Measurements from ENCODE around the gene FBXO33. TPM values are rescaled to one million over a fixed set of nuclear protein-coding genes. Genes with fewer than 3 reads are reported as not detected.

FBXO33 gene
- polyA plus RNA-seq, 1 donor from 2014 or later, result 32.0 TPM

GRCh38 chr14:39434401-39434800, 2.2 kb upstream of the FBXO33 start:
- Histone ChIP-seq H2AFZ (ENCODE audit: low read depth, low read length) (no peak overlapping the region), H3K4me3 (ENCODE audit: low read length) (no peak overlapping the region), H3K36me3 (ENCODE audit: insufficient read depth, low read length) (no peaks in the 10 kb centered on the region), H3K9me2 (ENCODE audit: insufficient read depth, low read length) (no peaks in the 10 kb centered on the region), H4K20me1 (ENCODE audit: insufficient read depth) (peaks cover 5% of the 10 kb centered on the region), H3K27me3 (ENCODE audit: insufficient read depth, low read depth, low read length) (no peaks in the 10 kb centered on the region), H3K9ac (ENCODE audit: low read length) (no peak overlapping the region), H3F3A (ENCODE audit: insufficient read depth, low read length, poor library complexity, severe bottlenecking) (peaks cover 5% of the 10 kb centered on the region), H3K27ac (ENCODE audit: low read length) (no peak overlapping the region), H3K4me2 (ENCODE audit: low read length) (no peak overlapping the region), H3K9me3 (ENCODE audit: low read length) (no peaks in the 10 kb centered on the region), H3K79me2 (replicated peaks; ENCODE audit: insufficient read depth, low read length) (peaks cover 22% of the 10 kb centered on the region)
- TF ChIP-seq RAD21 (conservative IDR thresholded peaks at IDR 0.05) (no peak), CTCF (IDR thresholded peaks at IDR 0.05; ENCODE audit: poor library complexity, severe bottlenecking) (no peak), MXI1 (conservative IDR thresholded peaks at IDR 0.05; ENCODE audit: poor library complexity, severe bottlenecking) (no peak), EP300 (conservative IDR thresholded peaks at IDR 0.05; ENCODE audit: poor library complexity, severe bottlenecking) (no peak), SMC3 (conservative IDR thresholded peaks at IDR 0.05; ENCODE audit: poor library complexity) (no peak), EZH2 (IDR thresholded peaks at IDR 0.05; ENCODE audit: borderline replicate concordance, insufficient read depth, low read length, poor library complexity, severe bottlenecking) (no peak)
- TF ChIP-seq, protein P1, sequence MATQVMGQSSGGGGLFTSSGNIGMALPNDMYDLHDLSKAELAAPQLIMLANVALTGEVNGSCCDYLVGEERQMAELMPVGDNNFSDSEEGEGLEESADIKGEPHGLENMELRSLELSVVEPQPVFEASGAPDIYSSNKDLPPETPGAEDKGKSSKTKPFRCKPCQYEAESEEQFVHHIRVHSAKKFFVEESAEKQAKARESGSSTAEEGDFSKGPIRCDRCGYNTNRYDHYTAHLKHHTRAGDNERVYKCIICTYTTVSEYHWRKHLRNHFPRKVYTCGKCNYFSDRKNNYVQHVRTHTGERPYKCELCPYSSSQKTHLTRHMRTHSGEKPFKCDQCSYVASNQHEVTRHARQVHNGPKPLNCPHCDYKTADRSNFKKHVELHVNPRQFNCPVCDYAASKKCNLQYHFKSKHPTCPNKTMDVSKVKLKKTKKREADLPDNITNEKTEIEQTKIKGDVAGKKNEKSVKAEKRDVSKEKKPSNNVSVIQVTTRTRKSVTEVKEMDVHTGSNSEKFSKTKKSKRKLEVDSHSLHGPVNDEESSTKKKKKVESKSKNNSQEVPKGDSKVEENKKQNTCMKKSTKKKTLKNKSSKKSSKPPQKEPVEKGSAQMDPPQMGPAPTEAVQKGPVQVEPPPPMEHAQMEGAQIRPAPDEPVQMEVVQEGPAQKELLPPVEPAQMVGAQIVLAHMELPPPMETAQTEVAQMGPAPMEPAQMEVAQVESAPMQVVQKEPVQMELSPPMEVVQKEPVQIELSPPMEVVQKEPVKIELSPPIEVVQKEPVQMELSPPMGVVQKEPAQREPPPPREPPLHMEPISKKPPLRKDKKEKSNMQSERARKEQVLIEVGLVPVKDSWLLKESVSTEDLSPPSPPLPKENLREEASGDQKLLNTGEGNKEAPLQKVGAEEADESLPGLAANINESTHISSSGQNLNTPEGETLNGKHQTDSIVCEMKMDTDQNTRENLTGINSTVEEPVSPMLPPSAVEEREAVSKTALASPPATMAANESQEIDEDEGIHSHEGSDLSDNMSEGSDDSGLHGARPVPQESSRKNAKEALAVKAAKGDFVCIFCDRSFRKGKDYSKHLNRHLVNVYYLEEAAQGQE (IDR thresholded peaks at IDR 0.05; ENCODE audit: borderline replicate concordance), result no peak

DNA sequence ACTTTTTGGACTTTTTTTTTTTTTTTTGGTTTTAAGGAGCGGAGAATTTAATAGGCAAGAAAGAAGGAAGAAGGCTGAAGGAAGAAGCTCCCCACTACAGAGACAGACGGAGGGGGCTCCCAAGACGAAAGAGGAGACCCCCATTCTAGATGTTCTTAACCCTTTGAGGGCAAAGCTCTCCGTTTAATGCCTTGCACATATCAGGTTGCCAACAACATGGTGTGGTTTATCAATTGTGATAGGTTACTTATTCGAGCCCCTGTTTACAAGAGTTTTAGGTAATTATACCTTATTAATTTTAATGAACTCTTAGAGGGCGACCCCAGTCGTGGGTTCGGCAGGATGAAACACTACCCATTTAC, 1.2 kb upstream of the FBXO33 start:
- Histone ChIP-seq H3F3A (ENCODE audit: insufficient read depth, low read length, poor library complexity, severe bottlenecking) (peaks cover 5% of the 10 kb centered on the region), H3K27ac (ENCODE audit: low read length) (peak overlapping the region; percentile 86), H3K9ac (ENCODE audit: low read length) (peak overlapping the region; percentile 81), H3K9me3 (ENCODE audit: low read length) (no peaks in the 10 kb centered on the region), H3K9me2 (ENCODE audit: insufficient read depth, low read length) (no peaks in the 10 kb centered on the region), H3K27me3 (ENCODE audit: insufficient read depth, low read depth, low read length) (no peaks in the 10 kb centered on the region), H3K4me3 (ENCODE audit: low read length) (peak overlapping the region; percentile 79), H3K4me2 (ENCODE audit: low read length) (peak overlapping the region; percentile 98), H3K79me2 (replicated peaks; ENCODE audit: insufficient read depth, low read length) (peaks cover 31% of the 10 kb centered on the region), H2AFZ (ENCODE audit: low read depth, low read length) (peak overlapping the region; percentile 65), H4K20me1 (ENCODE audit: insufficient read depth) (peaks cover 8% of the 10 kb centered on the region), H3K36me3 (ENCODE audit: insufficient read depth, low read length) (no peaks in the 10 kb centered on the region)
- TF ChIP-seq TAF1 (IDR thresholded peaks at IDR 0.05; ENCODE audit: low read depth), result no peak
- TF ChIP-seq RAD21 (conservative IDR thresholded peaks at IDR 0.05), result no peak
- no peak for TF ChIP-seq SMC3 (conservative IDR thresholded peaks at IDR 0.05; ENCODE audit: poor library complexity)
- TF ChIP-seq EZH2 (IDR thresholded peaks at IDR 0.05; ENCODE audit: borderline replicate concordance, insufficient read depth, low read length, poor library complexity, severe bottlenecking), result no peak
- TF ChIP-seq CTCF (IDR thresholded peaks at IDR 0.05; ENCODE audit: poor library complexity, severe bottlenecking), result no peak
- no peak for TF ChIP-seq MXI1 (conservative IDR thresholded peaks at IDR 0.05; ENCODE audit: poor library complexity, severe bottlenecking)
- no peak for TF ChIP-seq POLR2AphosphoS5 (IDR thresholded peaks at IDR 0.05)
